T-helper 17 cell (primary cell): ENCODE measurements around the gene SPACA9. TPM values are rescaled to one million over a fixed set of nuclear protein-coding genes. Genes with fewer than 3 reads are reported as not detected.

Source experiments
- ATAC-seq: fragments of 150-1000 bp; cut with Tn5 transposase; 2 replicates; pipeline ENCODE4 v1.10.0; 2021; ENCODE audit warnings: mild to moderate bottlenecking, moderate library complexity
- DNase-seq, 3 donors: peaks; one replicate each; pipeline versions ENCODE4 v3.0.0 to v3.0.0-alpha.2; 2020 to 2021
- H3K9me3 ChIP-seq: one replicate; pipeline ENCODE4 v1.7.0; 2013; ENCODE audit warnings: low read length, mild to moderate bottlenecking; ENCODE audit not compliant: control insufficient read depth, poor library complexity, severe bottlenecking
- H3K27ac Mint-ChIP-seq: one replicate; pipeline ENCODE4 v1.8.0; 2022; ENCODE audit warnings: mild to moderate bottlenecking, moderate library complexity, mixed read lengths
- H3K27me3 Mint-ChIP-seq: one replicate; pipeline ENCODE4 v1.8.0; 2022; ENCODE audit warnings: mixed read lengths
- H3K36me3 Mint-ChIP-seq: one replicate; pipeline ENCODE4 v1.8.0; 2022; ENCODE audit warnings: low read depth, mixed read lengths
- H3K4me1 Mint-ChIP-seq: one replicate; pipeline ENCODE4 v1.8.0; 2022; ENCODE audit warnings: mild to moderate bottlenecking, mixed read lengths
- H3K4me3 Mint-ChIP-seq: one replicate; pipeline ENCODE4 v1.8.0; 2022; ENCODE audit warnings: mild to moderate bottlenecking, moderate library complexity, mixed read lengths
- total RNA-seq, 4 donors: library from RNA in 2 of 4; stranded (reverse) in 2 of 4; gene quantifications; one replicate each; pipeline ENCODE4 v1.2.3 and lab custom pipeline; 2022 to 2026

Gene SPACA9
- total RNA-seq (under 1 TPM; 0.52 to 0.86 TPM), total RNA-seq (lab: John Stamatoyannopoulos, UW) (1.0 to 1.9 reads per million in 2 donors)

GRCh38 chr9:132878695-132879456 is at the start of gene SPACA9:
TSS of gene SPACA9 (plus strand) at chr9:132878898. CDS start at chr9:132883948, 5,050 bp downstream.
- peaks cover 7% of the 10 kb centered on the region for H3K4me1 Mint-ChIP-seq
- no peaks in the 10 kb centered on the region for H3K9me3 ChIP-seq
- DNase-seq = no peak

GRCh38 chr9:132832171-132832881 is 46.4 kb upstream of the SPACA9 start:
- DNase-seq (no peak), ATAC-seq (no peak)
- Mint-ChIP-seq H3K4me1 (peaks cover 2% of the 10 kb centered on the region), H3K36me3 (no peaks in the 10 kb centered on the region), H3K4me3 (no peak overlapping the region), H3K27ac (no peak overlapping the region), H3K27me3 (peaks cover 44% of the 10 kb centered on the region)
- H3K9me3 ChIP-seq = peaks cover 3% of the 10 kb centered on the region

More at GRCh38 chr9:132878695-132879456, at the start of gene SPACA9:
- peak within 1 kb of the TSS; percentile 86 for H3K4me3 Mint-ChIP-seq
- ATAC-seq = no peak
- H3K36me3 Mint-ChIP-seq = no peaks in the 10 kb centered on the region
- peak within 1 kb of the TSS; percentile 77 for H3K27ac Mint-ChIP-seq
- no peaks in the 10 kb centered on the region for H3K27me3 Mint-ChIP-seq

GRCh38 chr9:132833550-132834121 is 45.1 kb upstream of the SPACA9 start:
- Mint-ChIP-seq H3K27me3 (peaks cover 44% of the 10 kb centered on the region), H3K4me1 (no peaks in the 10 kb centered on the region), H3K4me3 (no peak overlapping the region), H3K36me3 (no peaks in the 10 kb centered on the region), H3K27ac (no peak overlapping the region)
- DNase-seq (no peak), ATAC-seq (no peak)
- H3K9me3 ChIP-seq = peaks cover 3% of the 10 kb centered on the region

GRCh38 chr9:132834343-132834742 is 44.4 kb upstream of the SPACA9 start:
- Mint-ChIP-seq H3K4me1 (no peaks in the 10 kb centered on the region), H3K36me3 (no peaks in the 10 kb centered on the region), H3K27ac (no peak overlapping the region), H3K4me3 (no peak overlapping the region), H3K27me3 (peaks cover 47% of the 10 kb centered on the region)
- DNase-seq (no peak), ATAC-seq (no peak)
- peaks cover 3% of the 10 kb centered on the region for H3K9me3 ChIP-seq

GRCh38 chr9:132837501-132838286 is 41.0 kb upstream of the SPACA9 start:
- no peaks in the 10 kb centered on the region for H3K36me3 Mint-ChIP-seq
- H3K4me3 Mint-ChIP-seq = no peak overlapping the region
- peaks cover 3% of the 10 kb centered on the region for H3K9me3 ChIP-seq
- no peaks in the 10 kb centered on the region for H3K4me1 Mint-ChIP-seq
- no peak for ATAC-seq
- peaks cover 44% of the 10 kb centered on the region for H3K27me3 Mint-ChIP-seq
- DNase-seq = no peak
- H3K27ac Mint-ChIP-seq = peak overlapping the region; percentile 29

GRCh38 chr9:132838291-132838690 is 40.4 kb upstream of the SPACA9 start:
- Mint-ChIP-seq H3K4me3 (no peak overlapping the region), H3K4me1 (no peaks in the 10 kb centered on the region), H3K27me3 (peaks cover 42% of the 10 kb centered on the region), H3K27ac (no peak overlapping the region), H3K36me3 (no peaks in the 10 kb centered on the region)
- no peak for DNase-seq
- no peak for ATAC-seq
- peaks cover 3% of the 10 kb centered on the region for H3K9me3 ChIP-seq

GRCh38 chr9:132840980-132841379 is 37.7 kb upstream of the SPACA9 start:
- Mint-ChIP-seq H3K4me3 (no peak overlapping the region), H3K27me3 (peaks cover 27% of the 10 kb centered on the region), H3K4me1 (no peaks in the 10 kb centered on the region), H3K36me3 (no peaks in the 10 kb centered on the region), H3K27ac (no peak overlapping the region)
- no peak for DNase-seq
- no peaks in the 10 kb centered on the region for H3K9me3 ChIP-seq
- ATAC-seq = no peak

GRCh38 chr9:132842124-132843044 is 36.3 kb upstream of the SPACA9 start:
- no peak overlapping the region for H3K4me3 Mint-ChIP-seq

GRCh38 chr9:132846109-132846917 is 32.4 kb upstream of the SPACA9 start:
- Mint-ChIP-seq H3K27me3 (peaks cover 15% of the 10 kb centered on the region), H3K4me3 (no peak overlapping the region), H3K27ac (no peak overlapping the region), H3K4me1 (no peaks in the 10 kb centered on the region), H3K36me3 (no peaks in the 10 kb centered on the region)
- no peaks in the 10 kb centered on the region for H3K9me3 ChIP-seq
- DNase-seq (no peak), ATAC-seq (no peak)

More at GRCh38 chr9:132842124-132843044, 36.3 kb upstream of the SPACA9 start:
- Mint-ChIP-seq H3K27ac (no peak overlapping the region), H3K27me3 (peaks cover 29% of the 10 kb centered on the region), H3K36me3 (no peaks in the 10 kb centered on the region), H3K4me1 (no peaks in the 10 kb centered on the region)
- DNase-seq (no peak), ATAC-seq (no peak)
- H3K9me3 ChIP-seq = no peaks in the 10 kb centered on the region

- H3K27ac Mint-ChIP-seq = no peak overlapping the region
- H3K36me3 Mint-ChIP-seq = peaks cover 2% of the 10 kb centered on the region
- no peak for ATAC-seq
These were observed 31.7 kb upstream of the SPACA9 start for GRCh38 chr9:132846918-132847515.

GRCh38 chr9:132849185-132849706 is 29.5 kb upstream of the SPACA9 start:
- no peaks in the 10 kb centered on the region for H3K4me1 Mint-ChIP-seq
- H3K4me3 Mint-ChIP-seq = peak overlapping the region; percentile 67
- H3K9me3 ChIP-seq = no peaks in the 10 kb centered on the region
- no peak overlapping the region for H3K27ac Mint-ChIP-seq
- DNase-seq (no peak), ATAC-seq (no peak)
- peaks cover 2% of the 10 kb centered on the region for H3K36me3 Mint-ChIP-seq
- H3K27me3 Mint-ChIP-seq = peaks cover 16% of the 10 kb centered on the region

More at GRCh38 chr9:132846918-132847515, 31.7 kb upstream of the SPACA9 start:
- H3K9me3 ChIP-seq = no peaks in the 10 kb centered on the region
- H3K4me3 Mint-ChIP-seq = no peak overlapping the region
- DNase-seq = no peak
- H3K4me1 Mint-ChIP-seq = no peaks in the 10 kb centered on the region
- peaks cover 16% of the 10 kb centered on the region for H3K27me3 Mint-ChIP-seq
